Keratinocyte (primary cell): ENCODE measurements around the gene PVR. TPM values are rescaled to one million over a fixed set of nuclear protein-coding genes. Genes with fewer than 3 reads are reported as not detected.

ENCODE experiments used
- DNase-seq: peaks from one replicate; pipeline ENCODE4 v3.0.0-alpha.2; 2011; ENCODE audit warnings: low read depth, missing footprints, low spot score
- FAIRE-seq: peaks from 2 replicates; lab custom pipeline; 2011; peaks lifted over from hg19 to GRCh38; lab: Jason Lieb, UNC
- H2AFZ ChIP-seq: 2 replicates; pipeline ENCODE4 v1.6.0; 2012; ENCODE audit warnings: low read length, control low read depth, inconsistent platforms; ENCODE audit not compliant: control insufficient read depth
- H3K27ac ChIP-seq: 2 replicates; pipeline ENCODE4 v1.5.1; 2011; ENCODE audit warnings: low read length; ENCODE audit not compliant: control insufficient read depth, insufficient read depth
- H3K27me3 ChIP-seq: 3 replicates; pipeline ENCODE4 v1.6.0; 2011; ENCODE audit warnings: low read length; ENCODE audit not compliant: control insufficient read depth, insufficient read depth; ENCODE audit errors: extremely low read depth
- H3K36me3 ChIP-seq, 2 experiments: 2 replicates in 1 of 2; 3 replicates in 1 of 2; pipeline ENCODE4 v1.5.1; 2011; ENCODE audit warnings: low read length in 2 of 2, mild to moderate bottlenecking in 1 of 2; ENCODE audit not compliant: control insufficient read depth in 2 of 2, insufficient read depth in 2 of 2; ENCODE audit errors: extremely low read depth in 1 of 2
- H3K4me1 ChIP-seq: 3 replicates; pipeline ENCODE4 v1.5.1; 2011; ENCODE audit warnings: low read length; ENCODE audit not compliant: control insufficient read depth, insufficient read depth; ENCODE audit errors: extremely low read depth
- H3K4me2 ChIP-seq: 3 replicates; pipeline ENCODE4 v1.6.0; 2011; ENCODE audit warnings: low read depth, low read length; ENCODE audit not compliant: control insufficient read depth, insufficient read depth; ENCODE audit errors: extremely low read depth
- H3K4me3 ChIP-seq, 3 experiments: fragments of 200-600 bp in 1 of 3; sonication (generic) in 1 of 3; 2 replicates in 2 of 3; 3 replicates in 1 of 3; pipeline ENCODE4 v1.5.1; 2011 to 2016; ENCODE audit warnings: low read length in 3 of 3, mild to moderate bottlenecking in 3 of 3, control low read depth in 2 of 3, inconsistent platforms in 1 of 3, low read depth in 1 of 3, mixed read lengths in 1 of 3, mixed run types in 1 of 3, moderate library complexity in 1 of 3; ENCODE audit not compliant: control insufficient read depth in 2 of 3, insufficient read depth in 2 of 3; ENCODE audit errors: extremely low read depth in 1 of 3
- H3K79me2 ChIP-seq: 2 replicates; pipeline ENCODE4 v1.6.0; 2012; ENCODE audit warnings: low read length; ENCODE audit not compliant: control insufficient read depth, insufficient read depth
- H3K9ac ChIP-seq: 3 replicates; pipeline ENCODE4 v1.6.0; 2011; ENCODE audit warnings: low read length; ENCODE audit not compliant: control insufficient read depth, insufficient read depth; ENCODE audit errors: extremely low read depth
- H3K9me1 ChIP-seq: 3 replicates; pipeline ENCODE4 v1.6.0; 2011; ENCODE audit warnings: low read length; ENCODE audit not compliant: control insufficient read depth, insufficient read depth; ENCODE audit errors: extremely low read depth
- H3K9me3 ChIP-seq: 2 replicates; pipeline ENCODE4 v1.5.1; 2012; ENCODE audit warnings: low read depth, low read length; ENCODE audit not compliant: control insufficient read depth
- H4K20me1 ChIP-seq: 3 replicates; pipeline ENCODE4 v1.6.0; 2011; ENCODE audit warnings: low read length; ENCODE audit not compliant: control insufficient read depth, insufficient read depth; ENCODE audit errors: extremely low read depth
- CTCF ChIP-seq, 3 experiments: IDR thresholded peaks in 1 of 3; conservative IDR thresholded peaks in 1 of 3; optimal IDR thresholded peaks in 1 of 3; 2 replicates in 2 of 3; 3 replicates in 1 of 3; pipeline versions ENCODE3 to v1.5.1; 2011; ENCODE audit warnings: low read length in 3 of 3, mild to moderate bottlenecking in 3 of 3, moderate library complexity in 2 of 3, control low read depth in 1 of 3, inconsistent platforms in 1 of 3; ENCODE audit not compliant: insufficient read depth in 2 of 3; ENCODE audit errors: extremely low read depth in 1 of 3
- EZH2 ChIP-seq: IDR thresholded peaks from one replicate; pipeline ENCODE4 v1.6.1; 2012; ENCODE audit warnings: inconsistent platforms, mild to moderate bottlenecking, low read length, moderate library complexity
- dilution Hi-C: fragments of 300-500 bp; cut with MboI; formaldehyde crosslinking; loops from one replicate; pipeline ENCODE4 v1.7.0; 2020; ENCODE audit warnings: low sequenced_read_pairs; ENCODE audit not compliant: extremely low pct_ligation_motif_present
- polyA plus RNA-seq, 5 experiments: library from polyadenylated mRNA; depleted of rRNA in 3 of 5; stranded (reverse) in 3 of 5; stranded (forward) in 1 of 5; unstranded in 1 of 5; fragments of >200 nt; gene quantifications; 1 replicate in 1 of 5; 2 replicates in 3 of 5; 3 replicates in 1 of 5; pipeline versions ENCODE4 v1.2.1 to v1.2.3, GENCODE V29; 2011 to 2012; ENCODE audit warnings: missing spikeins in 2 of 5, low read depth in 1 of 5, low replicate concordance in 1 of 5

The PVR gene
- polyA plus RNA-seq, 1 donor (not counting 4 experiments of a cell fraction or from before 2014, with no cell fraction given): 48.1 TPM

- Histone ChIP-seq H3K27ac (no peak overlapping the region), H3K9ac (no peak overlapping the region), H3K4me1 (peaks cover 20% of the 10 kb centered on the region), H3K9me1 (no peaks in the 10 kb centered on the region), H4K20me1 (no peaks in the 10 kb centered on the region), H3K4me3 (no peak overlapping the region), H2AFZ (no peak overlapping the region), H3K79me2 (no peaks in the 10 kb centered on the region), H3K4me2 (no peak overlapping the region), H3K36me3 (peaks cover 0 to 1% of the 10 kb centered on the region in 2 experiments), H3K27me3 (no peaks in the 10 kb centered on the region), H3K9me3 (no peaks in the 10 kb centered on the region)
- TF ChIP-seq CTCF (optimal IDR thresholded peaks at IDR 0.05 in 1 of 3, IDR thresholded peaks at IDR 0.05 in 1 of 3, conservative IDR thresholded peaks at IDR 0.05 in 1 of 3; ENCODE audit: extremely low read depth in 1 of 3, insufficient read depth in 2 of 3, low read length in 3 of 3) (no peak), EZH2 (no peak)
- FAIRE-seq: no peak
- no peak for DNase-seq
- dilution Hi-C loops: no loop called here
These were observed 31.8 kb downstream of the PVR start for GRCh38 chr19:44675521-44675920.

GRCh38 chr19:44677019-44677811 lies 33.5 kb downstream of the PVR start:
- no peaks in the 10 kb centered on the region for H3K9me3 ChIP-seq
- H3K9ac ChIP-seq: peak overlapping the region; percentile 30
- H4K20me1 ChIP-seq: no peaks in the 10 kb centered on the region
- H3K4me1 ChIP-seq: peaks cover 14% of the 10 kb centered on the region
- no peaks in the 10 kb centered on the region for H3K27me3 ChIP-seq
- H2AFZ ChIP-seq: peak overlapping the region; percentile 71
- peak overlapping the region; percentile 40 for H3K27ac ChIP-seq
- TF ChIP-seq CTCF (optimal IDR thresholded peaks at IDR 0.05 in 1 of 3, IDR thresholded peaks at IDR 0.05 in 1 of 3, conservative IDR thresholded peaks at IDR 0.05 in 1 of 3; ENCODE audit: extremely low read depth in 1 of 3, insufficient read depth in 2 of 3, low read length in 3 of 3) (no peak), EZH2 (no peak)
- peak; percentile 66 for FAIRE-seq
- H3K4me3 ChIP-seq: no peak overlapping the region
- peak overlapping the region; percentile 65 for H3K4me2 ChIP-seq
- H3K36me3 ChIP-seq: peaks cover 0 to 1% of the 10 kb centered on the region in 2 experiments
- dilution Hi-C loops: no loop called here
- DNase-seq: no peak
- no peaks in the 10 kb centered on the region for H3K9me1 ChIP-seq
- no peaks in the 10 kb centered on the region for H3K79me2 ChIP-seq
